Stimulated activated CD4-positive, alpha-beta T cell treated with anti-CD3 and anti-CD28 coated beads, Interleukin-2, amount 100 ng/mL, for 48 hours (primary cell): ENCODE results near the gene NRCAM.

Experiments
- DNase-seq, 2 donors: peaks; one replicate each; pipeline ENCODE4 v3.0.0-alpha.2; 2020

NRCAM gene

DNA sequence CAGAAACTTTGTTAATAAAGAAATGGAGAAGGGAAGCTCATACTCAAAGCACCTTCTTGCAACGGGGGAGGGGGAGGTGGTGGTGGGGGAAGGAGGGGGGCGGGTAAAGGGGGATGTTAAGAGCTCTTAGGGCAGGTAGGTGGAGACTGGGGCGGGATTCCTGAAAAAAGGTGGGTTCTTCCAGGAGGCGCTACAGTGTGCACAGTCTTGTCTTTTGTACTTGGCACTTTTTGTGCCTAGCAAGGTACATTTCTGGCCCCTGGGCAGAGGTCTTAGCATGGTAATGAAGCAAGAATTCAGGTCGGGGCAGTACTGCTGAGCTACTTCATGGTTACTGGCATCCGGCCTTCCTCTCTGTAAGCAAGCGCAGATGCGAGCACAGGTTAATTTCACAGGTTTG, 310.8 kb downstream of the NRCAM start:
- DNase-seq = no peak

DNA sequence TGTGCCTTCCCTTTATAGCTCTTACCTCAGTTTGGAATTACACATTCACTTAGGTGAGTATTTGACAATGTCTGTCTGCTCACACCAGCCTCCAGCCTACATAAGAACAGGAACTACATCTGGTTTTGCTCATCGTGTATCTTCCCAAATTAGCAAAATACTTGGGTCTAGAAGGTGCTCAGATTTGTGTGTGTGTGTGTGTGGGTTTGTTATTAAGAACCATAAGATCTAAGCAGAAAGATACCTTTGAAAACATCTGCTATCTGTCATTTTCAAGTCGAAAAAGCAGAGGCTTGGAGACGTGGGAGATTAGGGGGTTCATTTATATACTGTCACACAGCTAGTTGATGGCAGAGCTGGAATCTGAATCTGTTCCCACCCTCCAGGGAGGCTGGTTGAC, 311.3 kb downstream of the NRCAM start:
- no peak for DNase-seq

DNA sequence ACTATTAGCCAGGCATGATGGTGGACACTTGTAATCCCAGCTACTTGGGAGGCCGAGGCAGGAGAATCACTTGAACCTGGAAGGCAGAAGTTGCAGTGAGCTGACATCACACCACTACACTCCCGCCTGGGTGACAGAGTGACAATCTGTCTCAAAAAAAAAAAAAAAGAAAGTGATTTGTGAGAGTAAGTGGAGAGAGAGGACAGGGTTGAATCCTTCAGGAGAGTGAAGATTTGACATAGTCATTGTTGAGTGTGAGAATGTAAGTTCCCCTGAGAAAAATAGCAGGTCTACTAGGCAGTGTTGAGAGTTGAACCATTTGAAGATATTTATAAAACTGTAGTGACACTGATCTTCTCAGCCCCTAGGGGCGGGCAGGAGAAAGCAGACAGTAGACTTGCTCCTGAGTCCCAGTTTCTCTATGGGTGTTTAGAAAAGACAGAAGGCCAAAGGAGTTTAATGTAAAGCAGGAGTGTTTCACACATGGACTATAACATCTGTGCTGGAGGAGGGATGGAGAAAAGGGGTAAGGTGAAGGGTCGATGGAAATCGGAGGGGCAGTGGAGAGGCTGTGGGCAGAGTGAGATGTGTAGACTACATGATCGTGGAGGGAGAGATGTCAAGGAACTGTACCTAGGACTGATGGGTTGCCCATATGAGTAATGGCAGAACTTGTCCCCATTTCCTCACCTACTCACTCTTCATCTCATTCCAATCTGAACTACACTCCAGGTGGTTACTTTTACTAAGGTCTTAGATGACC, 312.4 kb downstream of the NRCAM start:
- DNase-seq = no peak

DNA sequence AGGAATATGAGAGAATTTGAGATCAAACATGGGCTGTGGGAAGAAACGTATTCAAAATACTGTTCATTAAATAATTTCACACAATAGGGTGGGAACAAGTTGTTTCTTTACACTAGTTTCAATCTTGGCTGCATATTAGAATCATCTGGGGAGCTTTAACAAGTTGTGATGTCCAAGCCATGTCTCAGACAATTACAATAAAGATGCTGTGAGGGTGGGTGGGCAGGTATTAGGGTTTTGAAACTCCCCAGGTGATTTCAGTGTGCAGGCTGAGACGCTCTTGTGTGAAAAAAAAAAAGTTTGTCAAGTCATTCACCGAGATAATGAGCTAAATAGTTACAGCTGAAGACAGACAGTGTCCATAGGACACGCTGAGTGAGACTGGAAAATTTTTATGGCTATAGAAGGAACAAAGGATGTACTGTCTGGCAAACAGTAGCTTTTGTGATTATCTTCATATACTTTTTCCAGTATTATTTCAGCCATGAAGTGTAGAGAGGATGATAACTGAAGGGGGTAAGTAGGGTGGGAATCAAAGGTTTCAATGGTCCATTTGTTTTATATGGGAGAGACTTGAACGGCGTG, 313.5 kb downstream of the NRCAM start:
- no peak for DNase-seq

DNA sequence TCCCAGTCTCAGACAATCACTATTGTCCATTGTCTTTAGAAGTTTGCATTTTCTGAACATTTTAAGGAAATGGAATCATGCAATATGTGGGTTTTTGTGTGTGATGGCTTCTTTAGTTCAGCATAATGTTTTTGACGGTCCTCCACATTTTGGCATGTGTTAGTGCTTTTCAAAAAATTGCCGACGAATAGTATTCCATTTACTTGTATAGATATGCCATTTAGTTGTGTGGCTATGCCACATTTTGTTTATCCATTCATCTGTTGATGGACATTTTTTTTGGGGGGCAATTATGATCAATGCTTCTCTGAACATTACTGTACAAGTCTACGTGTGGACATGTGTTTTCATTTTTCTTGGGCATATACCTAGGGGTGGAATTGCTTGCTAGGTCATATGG, 314.1 kb downstream of the NRCAM start:
- no peak for DNase-seq

DNA sequence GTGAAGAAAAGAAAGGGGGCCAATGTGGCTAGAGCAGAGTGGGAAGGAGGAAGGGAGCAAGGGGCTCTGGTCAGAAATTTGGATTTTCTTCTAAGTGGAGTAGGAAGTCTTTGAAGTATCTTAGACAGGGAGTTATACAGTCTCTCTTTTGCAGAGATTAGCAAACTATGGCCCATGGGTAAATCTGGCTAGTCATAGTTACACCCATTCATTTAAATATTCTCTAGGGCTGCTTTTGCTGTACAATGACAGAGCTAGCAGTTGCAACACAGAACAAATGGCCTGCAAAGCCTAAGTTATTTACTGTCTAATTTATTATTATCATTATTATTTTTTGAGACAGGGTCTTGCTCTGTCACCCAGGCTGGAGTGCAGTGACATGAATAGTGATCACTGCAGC, 315.6 kb downstream of the NRCAM start:
- DNase-seq = no peak

DNA sequence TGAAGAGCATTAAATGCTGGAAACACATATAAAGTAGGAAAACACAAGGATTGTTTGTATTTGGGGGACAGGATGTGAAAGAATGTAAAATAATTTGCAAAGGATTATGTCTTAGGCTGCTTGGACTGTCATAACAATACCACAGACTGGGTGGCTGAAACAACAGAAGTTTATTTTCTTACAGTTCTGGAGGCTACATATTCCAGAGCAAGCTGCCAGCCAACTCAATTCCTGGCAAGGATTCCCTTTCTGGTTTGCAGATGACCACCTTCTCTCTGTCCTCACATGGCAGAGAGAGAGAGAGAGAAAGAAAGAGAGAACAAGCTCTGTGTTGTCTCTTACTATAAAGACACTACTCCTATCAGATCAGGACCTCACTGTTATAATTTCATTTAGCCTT, 317.3 kb downstream of the NRCAM start:
- no peak for DNase-seq

DNA sequence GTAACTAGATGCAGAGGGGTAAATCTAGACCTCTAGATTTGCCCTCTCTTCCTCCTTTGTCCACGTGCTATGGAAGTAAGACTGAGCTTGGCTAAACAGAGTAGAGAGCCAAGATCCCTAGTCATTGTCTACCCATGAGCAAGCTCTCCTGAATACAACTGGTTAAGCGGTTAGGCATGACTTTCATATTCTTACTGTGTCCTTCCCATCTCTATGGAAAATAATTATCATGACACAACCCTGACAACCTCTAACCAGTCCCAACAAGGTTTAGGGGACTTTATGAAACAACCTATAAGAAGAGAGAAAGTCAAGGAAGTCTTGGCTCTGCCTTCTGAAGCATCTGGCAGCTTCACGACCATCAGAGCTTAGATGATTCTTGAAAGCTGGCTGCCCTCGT, 318.2 kb downstream of the NRCAM start:
- DNase-seq = no peak

DNA sequence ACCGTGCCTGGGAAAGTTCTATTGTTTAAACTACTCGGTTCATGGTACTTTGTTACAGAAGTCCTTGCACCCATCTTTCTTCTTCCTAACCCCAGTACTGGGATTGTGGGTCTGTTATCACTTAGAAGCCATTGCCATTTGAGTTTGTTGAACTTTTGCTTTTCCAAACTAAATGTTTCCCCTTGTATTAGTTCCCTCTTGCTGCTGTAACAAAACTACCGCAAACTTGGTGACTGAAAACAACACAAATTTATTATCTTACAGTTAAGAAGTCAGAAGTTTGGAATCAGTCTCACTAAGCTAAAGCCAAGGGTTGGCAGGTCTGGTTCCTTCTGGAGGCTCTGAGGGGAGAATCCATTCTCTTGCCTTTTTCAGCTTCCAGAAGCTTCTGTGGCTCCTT, 319.2 kb downstream of the NRCAM start:
- no peak for DNase-seq

DNA sequence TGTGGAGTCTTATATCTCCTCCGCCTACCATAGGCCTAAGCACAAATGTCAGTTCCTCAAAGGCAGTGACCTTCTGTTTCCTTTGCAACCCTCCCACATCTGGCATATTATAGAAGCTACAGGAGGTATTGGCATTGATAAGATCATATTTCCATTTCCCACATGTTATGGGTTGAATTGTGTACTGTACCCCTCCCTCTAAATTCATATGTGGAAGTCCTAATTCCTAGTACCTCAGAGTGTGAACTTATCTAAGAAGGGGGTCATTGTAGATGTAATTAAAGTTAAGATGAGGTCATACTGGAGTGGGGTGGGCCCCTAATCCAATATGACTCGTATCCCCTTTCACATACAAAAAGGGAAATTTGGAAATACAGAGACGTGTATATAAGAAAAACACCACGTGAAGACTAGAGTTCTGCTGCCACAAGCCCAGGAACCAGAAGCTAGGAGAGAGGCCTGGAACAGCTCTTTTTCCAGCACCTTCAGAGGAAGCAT, 320.0 kb downstream of the NRCAM start:
- no peak for DNase-seq

DNA sequence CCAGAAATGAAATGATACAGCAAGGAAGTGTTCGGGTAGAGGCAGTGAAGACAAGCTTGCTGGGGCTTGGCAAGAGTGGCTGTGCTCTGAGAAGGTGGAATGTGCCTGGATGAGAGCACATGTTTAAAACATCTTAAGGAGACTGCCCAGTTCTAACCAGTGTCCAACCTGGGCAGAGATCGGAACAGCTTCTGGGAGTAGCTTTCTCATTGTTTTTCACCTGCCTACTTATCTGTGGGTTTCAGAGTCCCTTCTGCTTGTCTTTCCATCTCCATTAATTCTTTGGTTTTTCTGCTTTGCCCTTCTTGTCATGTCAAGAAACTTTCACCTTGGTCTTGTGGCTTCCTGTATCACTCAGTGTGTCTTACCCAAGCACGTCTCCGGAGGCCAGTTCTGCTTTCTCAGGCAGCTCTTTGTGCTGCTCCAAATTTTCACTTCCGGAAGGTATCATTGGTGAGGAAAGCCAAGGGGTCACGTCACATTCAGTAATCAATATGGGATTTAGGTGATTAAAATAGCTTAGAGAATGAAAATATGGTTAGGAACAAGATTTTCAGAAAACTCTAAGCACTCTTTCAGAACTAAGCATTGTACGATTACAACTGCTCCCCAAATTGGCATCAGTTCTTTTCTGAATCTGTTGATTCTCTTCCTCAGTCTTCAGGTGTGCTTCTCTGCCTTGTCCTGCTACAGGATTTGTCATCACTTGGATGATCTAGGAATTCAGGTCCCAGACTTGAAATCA, 320.6 kb downstream of the NRCAM start:
- DNase-seq = no peak

DNA sequence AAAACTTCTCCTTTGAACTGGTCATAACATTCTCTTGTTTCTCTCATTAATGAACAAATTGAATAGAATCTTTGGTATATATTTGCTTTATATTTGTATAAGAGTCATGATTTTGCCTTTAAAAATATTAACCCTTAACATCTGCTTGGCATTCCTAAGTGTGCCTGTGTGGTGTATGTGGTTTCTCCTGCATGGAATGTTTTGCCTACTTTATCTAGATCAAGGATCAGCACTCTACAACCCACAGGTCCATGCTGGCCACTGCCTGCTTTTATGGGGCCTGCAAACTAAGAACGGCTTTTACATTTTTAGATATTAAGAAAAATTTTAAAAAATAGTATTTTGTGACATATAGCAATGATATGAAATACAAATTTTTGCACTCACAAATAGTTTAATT, 321.8 kb downstream of the NRCAM start:
- no peak for DNase-seq

DNA sequence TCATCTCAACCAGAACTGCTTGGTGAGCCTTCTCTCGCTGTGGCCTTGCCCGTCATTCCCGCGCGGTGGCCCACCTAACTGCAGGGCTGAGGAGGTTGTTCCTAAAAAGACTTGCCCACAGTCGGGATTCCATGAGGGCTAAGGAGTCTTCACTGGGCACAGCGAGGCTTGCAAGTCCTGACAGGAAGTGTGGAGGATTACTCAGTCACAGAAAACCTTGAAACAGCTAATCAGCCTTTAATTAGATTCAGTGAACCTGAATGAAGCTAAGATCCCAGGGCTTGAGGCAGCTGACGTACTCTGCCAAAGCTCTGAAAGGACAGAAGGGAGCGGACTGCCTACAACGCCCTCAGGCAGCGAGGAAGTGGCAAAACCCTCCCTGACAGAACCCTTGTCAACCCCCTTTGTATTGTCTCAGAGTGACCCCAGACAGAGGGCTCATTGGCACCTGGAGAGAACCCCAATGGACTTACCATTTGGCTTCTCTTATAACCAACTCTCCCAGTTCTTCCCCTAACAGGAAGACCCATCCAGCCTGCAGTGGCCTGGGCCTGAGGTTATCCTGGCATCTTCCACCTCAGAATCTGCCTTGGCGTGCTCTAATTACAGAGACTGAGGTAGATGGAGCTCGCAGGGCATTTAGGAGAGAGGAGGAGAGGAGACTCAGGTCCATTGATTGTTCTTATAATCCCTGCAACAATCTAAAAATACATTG, 323.5 kb downstream of the NRCAM start:
- no peak for DNase-seq

DNA sequence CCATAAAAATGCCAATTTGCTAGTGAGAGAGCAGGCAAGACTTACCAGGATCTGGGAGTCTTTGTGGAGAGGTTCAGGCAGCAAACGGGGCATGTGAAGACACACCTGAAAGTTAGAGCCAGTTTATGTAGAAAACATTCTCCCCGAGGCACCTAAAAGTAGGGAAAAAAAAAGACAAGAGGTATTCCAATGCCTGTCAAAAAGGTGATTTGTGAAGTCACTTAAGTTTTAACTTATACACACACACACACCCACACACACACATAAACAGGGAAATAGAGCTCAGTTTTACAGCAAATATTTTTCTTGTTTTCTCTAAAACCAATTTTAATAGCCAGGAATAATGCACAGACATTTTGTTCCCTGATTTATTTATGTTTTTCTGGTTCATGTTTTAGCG, 326.0 kb downstream of the NRCAM start, which contains the start of gene LAMB4:
TSS of gene LAMB4 (minus strand) at position 101 of the 400 bp plus-strand sequence. CDS start 7,197 bp downstream, outside the sequence.
- DNase-seq = no peak

DNA sequence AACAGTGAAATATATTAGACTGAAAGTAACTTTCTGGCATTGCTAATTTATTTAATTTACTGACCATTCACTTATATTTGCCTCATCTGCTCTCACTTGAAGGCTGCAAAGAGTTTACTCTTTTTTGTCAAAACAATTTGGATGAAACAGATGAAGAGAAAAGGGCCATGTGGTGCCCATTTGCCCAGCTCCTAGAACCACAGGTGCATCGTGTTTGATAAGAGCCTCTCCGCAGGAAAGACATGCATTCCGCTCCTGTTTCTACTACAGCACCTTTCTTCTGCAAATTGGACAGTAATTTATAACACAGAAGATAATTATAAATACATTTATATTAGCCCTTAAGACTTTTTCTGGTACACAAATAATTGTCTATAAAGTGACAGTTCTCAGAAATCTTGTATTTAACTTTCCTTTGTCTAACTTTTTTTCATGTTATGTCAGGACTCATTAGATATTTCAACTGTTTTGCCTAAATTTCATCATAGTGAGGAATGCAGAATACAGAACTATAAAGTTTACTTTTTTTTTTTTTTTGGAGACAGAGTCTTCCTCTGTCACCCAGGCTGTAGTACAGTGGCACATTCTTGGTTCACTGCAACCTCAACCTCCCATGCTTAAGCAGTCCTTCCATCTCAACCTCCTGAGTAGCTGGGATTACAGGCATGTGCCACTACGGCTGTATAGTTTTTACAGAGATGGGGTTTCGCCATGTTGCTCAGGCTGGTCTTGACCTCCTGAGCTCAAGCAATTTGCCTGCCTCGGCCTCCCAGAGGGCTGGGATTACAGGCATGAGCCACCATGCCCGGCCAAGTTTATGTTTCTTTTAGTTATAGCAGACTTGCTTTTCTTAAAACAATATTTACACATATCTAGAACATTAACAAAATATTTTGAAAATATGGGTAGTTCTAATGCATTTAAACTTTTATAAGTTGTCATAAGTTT, 326.9 kb downstream of the NRCAM start:
- DNase-seq = no peak

DNA sequence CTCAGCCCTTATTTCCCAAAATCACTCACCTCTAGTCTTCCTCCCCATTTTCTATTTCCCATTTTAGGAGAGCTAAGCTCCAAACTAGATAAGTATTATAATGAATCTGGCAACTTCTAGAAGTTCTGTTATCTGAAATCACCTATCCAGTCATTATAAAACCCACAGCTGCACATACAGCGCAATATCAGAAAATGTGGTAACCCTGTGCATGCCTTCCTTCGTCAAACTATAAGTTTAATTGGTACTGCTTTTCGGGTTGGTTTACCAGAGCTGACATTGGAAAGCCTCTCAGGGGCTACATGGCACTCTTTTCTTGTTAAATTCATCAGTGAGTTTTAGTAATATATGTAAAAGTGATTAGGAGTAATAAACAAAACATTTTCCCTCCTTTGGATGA, 327.7 kb downstream of the NRCAM start:
- no peak for DNase-seq

DNA sequence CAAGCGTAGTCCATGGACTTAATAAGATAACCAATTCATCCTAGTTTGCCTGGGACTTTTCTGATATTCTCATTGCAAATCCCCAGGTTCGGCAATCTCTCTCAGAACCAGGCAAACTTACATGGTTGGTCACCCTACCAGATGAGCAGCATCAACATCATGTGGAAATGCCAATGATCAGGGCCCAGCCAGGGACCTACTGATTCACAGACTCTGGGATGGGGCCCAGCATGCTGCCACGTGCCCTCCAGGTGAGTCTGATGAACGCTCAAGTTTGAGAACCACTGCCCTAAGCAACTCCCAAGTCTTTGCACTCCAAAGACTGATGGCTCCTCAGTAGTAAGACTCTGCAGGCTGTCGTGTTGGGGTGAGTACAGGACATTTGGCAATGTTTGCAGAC, 328.8 kb downstream of the NRCAM start:
- DNase-seq = no peak

DNA sequence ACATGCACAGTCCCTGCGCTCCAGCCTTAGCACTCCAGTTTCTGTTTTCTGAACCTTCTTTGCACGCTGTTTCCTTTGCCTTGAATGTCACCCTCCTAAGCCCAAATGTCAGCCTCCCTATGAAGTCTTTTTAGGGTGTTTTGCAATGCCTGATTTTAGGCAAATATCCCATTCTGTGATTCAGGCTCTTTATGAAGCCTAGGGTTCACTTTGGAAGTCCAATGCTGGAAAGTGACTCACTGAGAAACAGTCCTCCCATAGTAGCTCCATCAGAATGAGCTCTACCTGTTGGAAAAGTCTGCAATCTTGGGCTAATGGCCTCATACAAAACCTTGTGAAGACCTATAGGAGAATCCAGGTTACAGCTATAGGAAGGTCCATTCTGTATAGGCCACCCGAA, 331.4 kb downstream of the NRCAM start:
- DNase-seq = no peak

DNA sequence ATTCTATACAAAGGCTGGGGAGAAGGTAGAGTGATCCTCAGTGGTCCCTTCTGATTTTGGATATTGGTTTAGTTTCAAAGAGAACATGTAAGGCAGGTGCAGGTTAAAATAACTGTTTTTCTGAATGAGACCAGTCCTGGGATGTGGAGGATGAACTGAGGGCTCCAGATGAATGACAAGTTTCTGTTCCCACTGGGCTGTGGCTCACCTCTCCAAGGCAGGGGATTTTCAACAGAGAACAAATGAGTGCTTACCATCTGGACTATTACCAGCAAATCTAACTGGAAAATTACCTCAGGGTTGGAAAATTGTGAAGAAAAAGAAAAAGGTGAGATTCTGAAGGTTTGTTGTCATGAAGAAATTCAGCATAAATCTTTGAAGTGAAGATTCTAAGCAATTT, 334.1 kb downstream of the NRCAM start:
- DNase-seq = no peak

DNA sequence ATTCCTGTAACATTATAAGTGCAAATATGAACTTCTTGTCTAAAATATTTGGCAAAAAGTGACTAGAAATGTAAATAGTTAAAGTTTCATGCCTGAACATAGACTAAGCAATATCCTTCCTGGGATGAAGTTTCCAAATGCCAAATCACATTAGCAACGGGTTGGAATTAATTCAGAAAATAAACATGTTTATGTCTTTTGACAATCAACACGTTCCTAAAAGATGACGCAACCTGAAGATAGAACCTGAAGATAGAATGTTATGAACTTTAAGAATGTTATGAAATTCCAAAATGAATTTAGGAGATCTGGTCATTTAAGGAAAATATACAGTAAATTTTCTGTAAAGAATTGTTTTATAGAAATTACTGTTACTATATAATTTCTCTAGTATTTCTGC, 335.3 kb downstream of the NRCAM start:
- DNase-seq = no peak

DNA sequence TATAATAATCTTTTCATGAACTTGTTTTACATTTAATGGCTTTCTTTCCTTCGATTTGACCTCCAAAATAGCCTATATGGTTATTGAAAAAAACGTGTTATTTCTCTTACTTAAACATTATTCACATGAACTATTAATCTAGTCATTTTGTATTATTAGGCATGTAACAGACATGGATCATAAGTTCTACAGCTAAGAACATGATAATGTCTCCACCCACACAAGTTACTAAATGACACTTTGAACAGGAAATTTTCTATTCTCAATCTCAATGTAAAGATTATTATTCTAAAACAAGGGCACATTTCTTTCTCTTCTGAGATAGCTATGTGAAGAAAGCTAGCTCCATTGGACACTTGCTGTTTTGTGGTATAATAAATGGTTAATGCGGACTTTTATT, 336.0 kb downstream of the NRCAM start:
- no peak for DNase-seq

DNA sequence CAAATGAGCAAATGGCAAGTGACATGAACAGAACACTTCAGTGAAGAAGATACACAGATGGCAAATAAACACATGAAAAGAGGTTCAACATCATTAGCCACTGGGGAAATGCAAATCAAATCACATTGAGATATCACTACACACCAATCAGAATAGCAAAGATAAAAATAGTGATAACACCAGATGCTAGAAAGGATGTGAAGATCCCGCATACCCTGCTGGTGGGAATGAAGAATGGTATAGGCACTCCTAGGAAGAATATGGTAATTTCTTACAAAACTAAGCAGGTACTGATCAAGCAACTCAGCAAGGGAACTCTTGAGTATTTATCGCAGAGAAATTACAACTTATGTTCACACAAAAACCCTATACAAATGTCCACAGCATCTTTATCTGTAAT, 337.3 kb downstream of the NRCAM start:
- DNase-seq = no peak
